GM23338 (cell line): Measurements from ENCODE around the gene GLI3. TPM values are rescaled to one million over a fixed set of nuclear protein-coding genes. Genes with fewer than 3 reads are reported as not detected.

Experiments used
- ATAC-seq: fragments of 200-7000 bp; cut with Tn5 transposase; 3 replicates; pipeline ENCODE4 v1.9.1; 2020
- DNase-seq: peaks from one replicate; pipeline ENCODE4 v3.0.0-alpha.2; 2015; ENCODE audit warnings: low spot score
- H2AFZ ChIP-seq: fragments of 200-600 bp; sonication (generic); 2 replicates; pipeline ENCODE4 v1.8.0; 2016; ENCODE audit warnings: antibody characterized with exemption, mild to moderate bottlenecking, moderate library complexity
- H3F3A ChIP-seq: fragments of 200-600 bp; sonication (generic); replicated peaks from 2 replicates; pipeline ENCODE4 v1.8.0; 2017; ENCODE audit warnings: antibody characterized with exemption, mixed run types, low read depth
- H3K27ac ChIP-seq: fragments of 200-600 bp; sonication (generic); 2 replicates; pipeline ENCODE4 v1.6.1; 2016; ENCODE audit warnings: low read depth
- H3K27me3 ChIP-seq: fragments of 200-600 bp; sonication (generic); 2 replicates; pipeline ENCODE4 v1.8.0; 2016; ENCODE audit warnings: mild to moderate bottlenecking, mixed run types, moderate library complexity; ENCODE audit not compliant: insufficient read depth
- H3K36me3 ChIP-seq: fragments of 200-600 bp; sonication (generic); 2 replicates; pipeline ENCODE4 v1.8.0; 2016; ENCODE audit warnings: mild to moderate bottlenecking; ENCODE audit not compliant: insufficient read depth
- H3K4me1 ChIP-seq: fragments of 200-600 bp; sonication (generic); 2 replicates; pipeline ENCODE4 v1.8.0; 2016; ENCODE audit warnings: mild to moderate bottlenecking, moderate library complexity; ENCODE audit not compliant: insufficient read depth
- H3K4me2 ChIP-seq: fragments of 200-600 bp; sonication (generic); 2 replicates; pipeline ENCODE4 v1.7.1; 2017; ENCODE audit warnings: mixed run types
- H3K4me3 ChIP-seq: fragments of 200-600 bp; sonication (generic); 2 replicates; pipeline ENCODE4 v1.6.1; 2016; ENCODE audit warnings: mixed run types
- H3K79me2 ChIP-seq: fragments of 200-600 bp; sonication (generic); replicated peaks from 2 replicates; pipeline ENCODE4 v1.8.0; 2017; ENCODE audit warnings: mild to moderate bottlenecking; ENCODE audit not compliant: insufficient read depth
- H3K9me2 ChIP-seq: fragments of 200-600 bp; sonication (generic); 2 replicates; pipeline ENCODE4 v1.8.0; 2017; ENCODE audit not compliant: insufficient read depth
- H4K20me1 ChIP-seq: fragments of 200-600 bp; sonication (generic); replicated peaks from 2 replicates; pipeline ENCODE4 v1.8.0; 2017; ENCODE audit warnings: mild to moderate bottlenecking; ENCODE audit not compliant: insufficient read depth
- H3K27ac Mint-ChIP-seq: 2 replicates; pipeline ENCODE4 v1.8.0; 2020; ENCODE audit warnings: inconsistent platforms, mild to moderate bottlenecking, moderate library complexity, mixed read lengths
- H3K27me3 Mint-ChIP-seq: 3 replicates; pipeline ENCODE4 v1.8.0; 2022; ENCODE audit warnings: low read depth, mild to moderate bottlenecking, moderate library complexity, mixed read lengths, inconsistent platforms; ENCODE audit not compliant: insufficient read depth, poor library complexity
- H3K36me3 Mint-ChIP-seq: 3 replicates; pipeline ENCODE4 v1.8.0; 2021; ENCODE audit warnings: low read depth, mild to moderate bottlenecking, inconsistent platforms, moderate library complexity, mixed read lengths
- H3K4me1 Mint-ChIP-seq: 3 replicates; pipeline ENCODE4 v1.8.0; 2020; ENCODE audit warnings: mild to moderate bottlenecking, inconsistent platforms, mixed read lengths
- H3K4me3 Mint-ChIP-seq: 3 replicates; pipeline ENCODE4 v1.8.0; 2021; ENCODE audit warnings: moderate library complexity, mild to moderate bottlenecking, inconsistent platforms, mixed read lengths
- H3K9me3 Mint-ChIP-seq: 3 replicates; pipeline ENCODE4 v1.8.0; 2020; ENCODE audit warnings: moderate library complexity, mild to moderate bottlenecking, inconsistent platforms, mixed read lengths
- CREB1 ChIP-seq: fragments of 250-450 bp; sonication (Bioruptor Pico); IDR thresholded peaks from 2 replicates; pipeline ENCODE4 v1.5.0; 2020; ENCODE audit warnings: low read depth, mild to moderate bottlenecking, moderate library complexity
- CTCF ChIP-seq, 2 experiments: fragments of 200-600 bp in 1 of 2; sonication (generic) in 1 of 2; conservative IDR thresholded peaks; 2 replicates each; pipeline versions ENCODE4 v1.5.1 to v1.6.1; 2016 to 2017; ENCODE audit warnings: antibody characterized with exemption in 2 of 2, low read depth in 2 of 2, mild to moderate bottlenecking in 2 of 2, moderate library complexity in 1 of 2
- ETS1 ChIP-seq: IDR thresholded peaks from 2 replicates; pipeline ENCODE4 v1.6.1; 2016; ENCODE audit warnings: antibody characterized with exemption
- EZH2 ChIP-seq: fragments of 200-600 bp; sonication (generic); IDR thresholded peaks from one replicate; pipeline ENCODE4 v1.8.0; 2017; ENCODE audit warnings: antibody characterized with exemption, mild to moderate bottlenecking, low read depth; ENCODE audit not compliant: unreplicated experiment
- EZH2phosphoT487 ChIP-seq: fragments of 200-600 bp; sonication (generic); IDR thresholded peaks from one replicate; pipeline ENCODE4 v1.8.1; 2018; ENCODE audit warnings: antibody characterized with exemption; ENCODE audit not compliant: unreplicated experiment
- JUNB ChIP-seq: IDR thresholded peaks from one replicate; pipeline ENCODE4 v1.6.1; 2016; ENCODE audit warnings: antibody characterized with exemption; ENCODE audit not compliant: unreplicated experiment
- NANOG ChIP-seq: IDR thresholded peaks from 2 replicates; pipeline ENCODE4 v1.6.1; 2016; ENCODE audit warnings: antibody characterized with exemption, borderline replicate concordance
- POLR2AphosphoS5 ChIP-seq: IDR thresholded peaks from 2 replicates; pipeline ENCODE4 v1.6.1; 2016; ENCODE audit warnings: antibody characterized with exemption, low read depth
- REST ChIP-seq: IDR thresholded peaks from one replicate; pipeline ENCODE4 v1.6.1; 2018; ENCODE audit warnings: antibody characterized with exemption; ENCODE audit not compliant: unreplicated experiment
- STAT1 ChIP-seq: IDR thresholded peaks from one replicate; pipeline ENCODE4 v1.6.1; 2016; ENCODE audit warnings: antibody characterized with exemption; ENCODE audit not compliant: unreplicated experiment
- ZNF114 ChIP-seq: fragments of 250-450 bp; sonication (Bioruptor Pico); IDR thresholded peaks from 2 replicates; pipeline ENCODE4 v1.5.0; 2020; ENCODE audit warnings: mild to moderate bottlenecking, moderate library complexity
- ZNF331 ChIP-seq: fragments of 250-450 bp; sonication (Bioruptor Pico); IDR thresholded peaks from 2 replicates; pipeline ENCODE4 v1.5.0; 2020; ENCODE audit warnings: low read depth, mild to moderate bottlenecking, moderate library complexity
- ZNF462 ChIP-seq: fragments of 250-450 bp; sonication (Bioruptor Pico); IDR thresholded peaks from 2 replicates; pipeline ENCODE4 v1.5.0; 2020; ENCODE audit warnings: mild to moderate bottlenecking, moderate library complexity
- polyA plus RNA-seq: library from polyadenylated mRNA; unstranded; fragments of >200 nt; fragmentation: Nextera tagmentation; extraction: Ambion mirVana; gene quantifications from 2 replicates; pipeline ENCODE4 v1.2.1, GENCODE V29; 2016
- total RNA-seq: library from RNA; depleted of rRNA; stranded (reverse); fragments of >200 nt; shearing (Covaris generic); gene quantifications from 2 replicates; pipeline ENCODE4 v1.2.3, GENCODE V29; 2014

Gene GLI3
- total and polyA plus RNA-seq, 2 experiments from 2014 or later: 16.1 to 17.9 TPM

- Histone ChIP-seq H3K27ac (no peak overlapping the region), H3K4me3 (no peak overlapping the region), H3K4me2 (no peak overlapping the region), H3K4me1 (no peaks in the 10 kb centered on the region), H4K20me1 (peaks cover 7% of the 10 kb centered on the region), H2AFZ (no peak overlapping the region), H3F3A (no peaks in the 10 kb centered on the region), H3K27me3 (no peaks in the 10 kb centered on the region), H3K36me3 (no peaks in the 10 kb centered on the region), H3K79me2 (peaks cover 20% of the 10 kb centered on the region), H3K9me2 (no peaks in the 10 kb centered on the region)
- Mint-ChIP-seq H3K4me3 (no peak overlapping the region), H3K27me3 (no peaks in the 10 kb centered on the region), H3K9me3 (no peaks in the 10 kb centered on the region), H3K4me1 (peaks cover 12% of the 10 kb centered on the region; the same call in 2 of the 3 replicates), H3K27ac (no peak overlapping the region), H3K36me3 (peaks cover 11% of the 10 kb centered on the region; the same call in 2 of the 3 replicates)
- DNase-seq (no peak), ATAC-seq (no peak)
- TF ChIP-seq POLR2AphosphoS5 (no peak), CREB1 (CRISPR knock-in tag) (no peak), EZH2 (no peak), JUNB (no peak), ZNF331 (CRISPR knock-in tag) (no peak), STAT1 (no peak), REST (no peak), ETS1 (no peak), ZNF462 (CRISPR knock-in tag) (no peak), EZH2phosphoT487 (no peak), NANOG (no peak), CTCF (conservative IDR thresholded peaks at IDR 0.05; ENCODE audit: low read depth in 2 of 2) (no peak), ZNF114 (no peak)
Observed at GRCh38 chr7:42174391-42174912, 62.6 kb downstream of the GLI3 start.
